PC-9 (cell line): Measurements from ENCODE around the gene ETV1.

Experiments
- CTCF ChIP-seq: fragments of 200-600 bp; sonication (generic); conservative IDR thresholded peaks from 2 replicates; pipeline ENCODE4 v1.6.1; 2017; ENCODE audit warnings: mixed run types, antibody characterized with exemption, mild to moderate bottlenecking, moderate library complexity
- EZH2 ChIP-seq: fragments of 200-600 bp; sonication (generic); IDR thresholded peaks from 2 replicates; pipeline ENCODE4 v1.8.0; 2017; ENCODE audit warnings: antibody characterized with exemption, low read depth

GRCh38 chr7:13849163-13849892, 140.1 kb downstream of the ETV1 start:
- TF ChIP-seq CTCF (no peak), EZH2 (no peak)
